ENCODE measurements around the gene PSMB1.

Gene PSMB1

GRCh38 chr6:170552765-170553533 is at the start of gene PSMB1:
PSMB1 (minus strand) TSS chr6:170553307; CDS start chr6:170553242, 65 bp downstream.
- DNase-seq: peak; percentile 90

- DNase-seq: no peak
Observed at GRCh38 chr6:170597278-170597677, 44.2 kb upstream of the PSMB1 start.

- DNase-seq: no peak
Observed at GRCh38 chr6:170596426-170596825, 43.3 kb upstream of the PSMB1 start.

- no peak for DNase-seq
Observed at GRCh38 chr6:170590725-170591124, 37.6 kb upstream of the PSMB1 start.

- no peak for DNase-seq
Observed at GRCh38 chr6:170584954-170585498, 31.9 kb upstream of the PSMB1 start.

- peak; percentile 94 for DNase-seq
Observed at GRCh38 chr6:170584181-170584953, 31.3 kb upstream of the PSMB1 start, which contains the start of gene PDCD2. PDCD2 (minus strand) TSS chr6:170584637; CDS start chr6:170584581, 56 bp downstream.

GRCh38 chr6:170583756-170584180 is 30.7 kb upstream of the PSMB1 start:
- DNase-seq: no peak

- DNase-seq: no peak
Observed at GRCh38 chr6:170578909-170579308, 25.8 kb upstream of the PSMB1 start.

GRCh38 chr6:170575250-170575649 is 22.1 kb upstream of the PSMB1 start:
- no peak for DNase-seq

GRCh38 chr6:170572704-170573466 is 19.8 kb upstream of the PSMB1 start:
- DNase-seq: no peak

GRCh38 chr6:170564936-170565530 is 11.9 kb upstream of the PSMB1 start:
- DNase-seq: no peak

GRCh38 chr6:170561555-170561954 is 8.4 kb upstream of the PSMB1 start:
- DNase-seq: no peak

- no peak for DNase-seq
Observed at GRCh38 chr6:170555305-170555704, 2.2 kb upstream of the PSMB1 start.

- DNase-seq: no peak
Observed at GRCh38 chr6:170554796-170555137, 1.7 kb upstream of the PSMB1 start.

- peak; percentile 97 for DNase-seq
Observed at GRCh38 chr6:170554013-170554795, 1.1 kb upstream of the PSMB1 start, which contains the start of gene TBP. TBP (plus strand) TSS chr6:170554369; CDS start chr6:170557030, 2,661 bp downstream.

- DNase-seq: no peak
Observed at GRCh38 chr6:170553534-170554012, 466 bp upstream of the PSMB1 start.

GRCh38 chr6:170545405-170545804 is 7.7 kb downstream of the PSMB1 start:
- DNase-seq: no peak

- DNase-seq: no peak
Observed at GRCh38 chr6:170542031-170542719, 10.9 kb downstream of the PSMB1 start.

GRCh38 chr6:170537329-170537728 is 15.8 kb downstream of the PSMB1 start:
- DNase-seq: no peak

- DNase-seq: no peak
Observed at GRCh38 chr6:170536671-170537070, 16.4 kb downstream of the PSMB1 start.

GRCh38 chr6:170535004-170535403 is 18.1 kb downstream of the PSMB1 start:
- no peak for DNase-seq
